Spleen (tissue), 7 donors: ENCODE measurements around the gene ATP2C2.

Experiments used
- CTCF ChIP-seq, 11 experiments: fragments of 200-600 bp in 7 of 11; fragments of 450-650 bp in 4 of 11; sonication (generic) in 4 of 11; IDR thresholded peaks in 8 of 11; conservative IDR thresholded peaks in 3 of 11; 1 replicate in 7 of 11; 2 replicates in 4 of 11; pipeline versions ENCODE4 v1.4.0 to v1.8.0; 2016 to 2021; ENCODE audit warnings: antibody characterized with exemption in 11 of 11, inconsistent platforms in 4 of 11, mild to moderate bottlenecking in 1 of 11
- POLR2A ChIP-seq, 3 donors: fragments of 450-650 bp; IDR thresholded peaks; one replicate each; pipeline ENCODE4 v1.5.1; 2017; ENCODE audit warnings: antibody characterized with exemption in 3 of 3, mild to moderate bottlenecking in 1 of 3
- POLR2AphosphoS5 ChIP-seq, 3 donors: sonication (generic); formaldehyde crosslinking; IDR thresholded peaks; one replicate each; pipeline ENCODE4 v1.5.1; 2017; ENCODE audit warnings: antibody characterized with exemption in 3 of 3
- donor health status: DM: no; HTN: no; CAD: no; lungs with moderate emphysema.
- donor health status: DM: no; HTN: no; CAD: no.
- donor health status: DM: no; HTN: no; CAD: no.

GRCh38 chr16:84459533-84459894 is 91.2 kb downstream of the ATP2C2 start:
- no peak for TF ChIP-seq CTCF (IDR thresholded peaks at IDR 0.05 in 8 of 11, conservative IDR thresholded peaks at IDR 0.05 in 3 of 11)
- no peak for TF ChIP-seq POLR2AphosphoS5 (IDR thresholded peaks at IDR 0.05)
- TF ChIP-seq POLR2A (IDR thresholded peaks at IDR 0.05), result no peak
